ENCODE results near the gene APOH. TPM values are rescaled to one million over a fixed set of nuclear protein-coding genes. Genes with fewer than 3 reads are reported as not detected.

APOH gene
- total RNA-seq, 3 donors from 2014 or later (not counting 1 experiment from before 2014, with no cell fraction given) = not detected

GRCh38 chr17:66250686-66251085 lies 21.5 kb upstream of the APOH start:
- no peak overlapping the region for H3K27ac Mint-ChIP-seq
- H3K4me3 ChIP-seq (ENCODE audit: low read length) = no peak overlapping the region

DNA sequence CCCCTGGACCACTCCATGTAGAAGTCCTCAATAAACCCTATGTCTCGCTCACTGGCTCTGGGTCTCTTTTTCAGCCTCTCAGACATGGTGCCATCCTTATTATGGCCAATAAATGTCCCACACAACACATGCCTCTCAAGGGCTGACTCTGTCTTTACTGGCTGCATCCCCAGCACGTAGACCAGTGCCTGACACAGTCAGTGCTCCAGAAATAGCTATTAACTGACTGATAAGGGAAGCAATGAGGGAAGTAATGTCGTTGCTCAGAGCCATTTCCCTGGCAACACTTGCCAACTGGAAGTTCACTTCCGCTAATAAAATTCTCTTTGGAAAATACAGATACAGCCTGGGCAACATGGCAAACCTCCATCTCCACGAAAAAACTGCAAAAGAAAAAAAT lies 19.1 kb upstream of the APOH start:
- H3K4me1 ChIP-seq (ENCODE audit: control insufficient read depth, insufficient read depth, low read length) = peaks cover 17% of the 10 kb centered on the region
- 79% methylated on average over 5 of the region's 5 CpGs for WGBS (ENCODE audit: insufficient coverage)
- H3K27me3 Mint-ChIP-seq (ENCODE audit: low read depth in 2 of 2) = no peaks in the 10 kb centered on the region
- ATAC-seq (no peak), DNase-seq (no peak)
- H3K36me3 ChIP-seq (ENCODE audit: control insufficient read depth, insufficient read depth, low read length) = no peaks in the 10 kb centered on the region
- no peaks in the 10 kb centered on the region for H3K36me3 Mint-ChIP-seq
- intact Hi-C loops (cut with micrococcal nuclease) = no loop called here
- no peak overlapping the region for H3K27ac Mint-ChIP-seq
- H3K27ac ChIP-seq (ENCODE audit: low read length) = no peak overlapping the region
- no peak overlapping the region for H3K4me3 ChIP-seq (ENCODE audit: low read length)
- no peak overlapping the region for H3K4me3 Mint-ChIP-seq
- no peaks in the 10 kb centered on the region for H3K9me3 ChIP-seq (ENCODE audit: control insufficient read depth, insufficient read depth, low read length)
- TF ChIP-seq CTCF (IDR thresholded peaks at IDR 0.05) = no peak
- peaks cover 5 to 8% of the 10 kb centered on the region in 2 donors for H3K4me1 Mint-ChIP-seq
- no peaks in the 10 kb centered on the region for H3K27me3 ChIP-seq (ENCODE audit: control insufficient read depth, insufficient read depth, low read length)
- H3K9me3 Mint-ChIP-seq = no peaks in the 10 kb centered on the region

More at GRCh38 chr17:66250686-66251085, 21.5 kb upstream of the APOH start:
- H3K27me3 Mint-ChIP-seq (ENCODE audit: low read depth in 2 of 2) = no peaks in the 10 kb centered on the region
- no peak overlapping the region for H3K4me3 Mint-ChIP-seq
- no peak for TF ChIP-seq CTCF (IDR thresholded peaks at IDR 0.05)
- peaks cover 8 to 11% of the 10 kb centered on the region in 2 donors for H3K4me1 Mint-ChIP-seq
- H3K36me3 Mint-ChIP-seq = no peaks in the 10 kb centered on the region
- no CpG with 5 or more reads among the region's 3 CpGs for WGBS (ENCODE audit: insufficient coverage)
- Histone ChIP-seq H3K4me1 (ENCODE audit: control insufficient read depth, insufficient read depth, low read length) (peaks cover 15% of the 10 kb centered on the region), H3K27me3 (ENCODE audit: control insufficient read depth, insufficient read depth, low read length) (no peaks in the 10 kb centered on the region), H3K36me3 (ENCODE audit: control insufficient read depth, insufficient read depth, low read length) (no peaks in the 10 kb centered on the region), H3K9me3 (ENCODE audit: control insufficient read depth, insufficient read depth, low read length) (no peaks in the 10 kb centered on the region), H3K27ac (ENCODE audit: low read length) (no peak overlapping the region)
- intact Hi-C loops (cut with micrococcal nuclease) = no loop called here
- no peaks in the 10 kb centered on the region for H3K9me3 Mint-ChIP-seq
- ATAC-seq (no peak), DNase-seq (no peak)

- Histone ChIP-seq H3K4me1 (ENCODE audit: control insufficient read depth, insufficient read depth, low read length) (peaks cover 13% of the 10 kb centered on the region), H3K36me3 (ENCODE audit: control insufficient read depth, insufficient read depth, low read length) (no peaks in the 10 kb centered on the region), H3K9me3 (ENCODE audit: control insufficient read depth, insufficient read depth, low read length) (no peaks in the 10 kb centered on the region), H3K27me3 (ENCODE audit: control insufficient read depth, insufficient read depth, low read length) (peaks cover 3% of the 10 kb centered on the region), H3K27ac (ENCODE audit: low read length) (no peak overlapping the region), H3K4me3 (ENCODE audit: low read length) (no peak overlapping the region)
- no peak overlapping the region for H3K27ac Mint-ChIP-seq
- H3K4me1 Mint-ChIP-seq = peaks cover 5 to 8% of the 10 kb centered on the region in 2 donors
- no peaks in the 10 kb centered on the region for H3K9me3 Mint-ChIP-seq
- DNase-seq = no peak
- no peak for TF ChIP-seq CTCF (IDR thresholded peaks at IDR 0.05)
- no CpG with 5 or more reads among the region's 1 CpG for WGBS (ENCODE audit: insufficient coverage)
- intact Hi-C loops (cut with micrococcal nuclease) = no loop called here
- no peak for ATAC-seq
- peaks cover 14 to 20% of the 10 kb centered on the region in 2 donors for H3K27me3 Mint-ChIP-seq (ENCODE audit: low read depth in 2 of 2)
- no peak overlapping the region for H3K4me3 Mint-ChIP-seq
- no peaks in the 10 kb centered on the region for H3K36me3 Mint-ChIP-seq
These were observed 12.6 kb upstream of the APOH start for GRCh38 chr17:66241839-66242238.

DNA sequence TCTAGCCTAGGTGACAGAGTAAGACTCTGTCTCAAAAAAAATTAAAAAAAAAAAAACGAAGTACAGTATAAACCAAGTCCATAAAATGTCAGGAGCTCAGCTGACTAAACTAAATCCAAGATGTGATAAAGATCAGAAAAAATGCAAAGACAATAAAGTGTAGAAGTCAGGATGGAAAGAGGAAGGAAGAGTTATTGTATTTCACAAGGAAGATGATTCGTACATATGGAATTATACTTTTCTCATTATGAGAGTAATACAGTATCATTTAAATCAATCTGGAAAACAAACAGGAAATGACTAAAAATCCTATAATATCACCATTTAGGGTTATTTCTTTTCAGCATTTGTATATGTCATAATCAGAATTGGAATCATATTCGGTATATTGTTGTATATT lies 11.4 kb upstream of the APOH start:
- no peaks in the 10 kb centered on the region for H3K4me1 Mint-ChIP-seq
- H3K36me3 Mint-ChIP-seq = no peaks in the 10 kb centered on the region
- DNase-seq = no peak
- ATAC-seq = no peak
- H3K9me3 Mint-ChIP-seq = no peaks in the 10 kb centered on the region
- WGBS (ENCODE audit: insufficient coverage) = 44% methylated on average over 1 of the region's 3 CpGs
- no peak for TF ChIP-seq CTCF (IDR thresholded peaks at IDR 0.05)
- H3K36me3 ChIP-seq (ENCODE audit: control insufficient read depth, insufficient read depth, low read length) = no peaks in the 10 kb centered on the region
- intact Hi-C loops (cut with micrococcal nuclease) = no loop called here
- H3K27me3 Mint-ChIP-seq (ENCODE audit: low read depth in 2 of 2) = peaks cover 14 to 20% of the 10 kb centered on the region in 2 donors
- peaks cover 1% of the 10 kb centered on the region for H3K4me1 ChIP-seq (ENCODE audit: control insufficient read depth, insufficient read depth, low read length)
- no peak overlapping the region for H3K4me3 Mint-ChIP-seq
- H3K27ac Mint-ChIP-seq = no peak overlapping the region
- H3K27ac ChIP-seq (ENCODE audit: low read length) = no peak overlapping the region
- H3K9me3 ChIP-seq (ENCODE audit: control insufficient read depth, insufficient read depth, low read length) = no peaks in the 10 kb centered on the region
- H3K4me3 ChIP-seq (ENCODE audit: low read length) = no peak overlapping the region
- peaks cover 3% of the 10 kb centered on the region for H3K27me3 ChIP-seq (ENCODE audit: control insufficient read depth, insufficient read depth, low read length)
